ENCODE measurements around the gene UBASH3B.

DNA sequence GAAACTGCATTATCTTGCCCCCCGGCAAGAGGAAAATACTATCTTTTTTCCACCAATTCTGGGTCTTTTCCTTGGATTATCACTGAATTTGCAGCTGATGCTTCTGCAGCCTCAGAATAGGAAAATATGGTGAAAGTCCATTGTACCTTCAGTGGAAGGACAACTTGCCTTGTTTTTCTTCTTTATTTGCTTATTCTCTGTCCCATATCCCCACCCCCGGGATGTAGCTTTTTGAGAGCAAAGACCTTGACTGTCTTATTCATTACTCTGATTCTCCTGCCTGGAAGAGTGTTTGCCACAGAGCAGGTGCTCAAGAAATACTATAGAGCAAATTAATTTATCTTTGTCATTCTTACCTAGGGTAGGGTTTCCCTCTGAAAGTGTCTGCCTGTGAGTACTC is 29.5 kb downstream of the UBASH3B start:
- TF ChIP-seq, protein P1, sequence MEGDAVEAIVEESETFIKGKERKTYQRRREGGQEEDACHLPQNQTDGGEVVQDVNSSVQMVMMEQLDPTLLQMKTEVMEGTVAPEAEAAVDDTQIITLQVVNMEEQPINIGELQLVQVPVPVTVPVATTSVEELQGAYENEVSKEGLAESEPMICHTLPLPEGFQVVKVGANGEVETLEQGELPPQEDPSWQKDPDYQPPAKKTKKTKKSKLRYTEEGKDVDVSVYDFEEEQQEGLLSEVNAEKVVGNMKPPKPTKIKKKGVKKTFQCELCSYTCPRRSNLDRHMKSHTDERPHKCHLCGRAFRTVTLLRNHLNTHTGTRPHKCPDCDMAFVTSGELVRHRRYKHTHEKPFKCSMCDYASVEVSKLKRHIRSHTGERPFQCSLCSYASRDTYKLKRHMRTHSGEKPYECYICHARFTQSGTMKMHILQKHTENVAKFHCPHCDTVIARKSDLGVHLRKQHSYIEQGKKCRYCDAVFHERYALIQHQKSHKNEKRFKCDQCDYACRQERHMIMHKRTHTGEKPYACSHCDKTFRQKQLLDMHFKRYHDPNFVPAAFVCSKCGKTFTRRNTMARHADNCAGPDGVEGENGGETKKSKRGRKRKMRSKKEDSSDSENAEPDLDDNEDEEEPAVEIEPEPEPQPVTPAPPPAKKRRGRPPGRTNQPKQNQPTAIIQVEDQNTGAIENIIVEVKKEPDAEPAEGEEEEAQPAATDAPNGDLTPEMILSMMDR (IDR thresholded peaks at IDR 0.05) = no peak
- no peak for TF ChIP-seq POLR2A (IDR thresholded peaks at IDR 0.05)
